Panc1 (cell line): Measurements from ENCODE around the gene NXPH2. TPM values are rescaled to one million over a fixed set of nuclear protein-coding genes. Genes with fewer than 3 reads are reported as not detected.

ENCODE experiments used
- ATAC-seq: fragments of 200-7000 bp; cut with Tn5 transposase; 2 replicates; pipeline ENCODE4 v1.9.1; 2020; ENCODE audit warnings: mild to moderate bottlenecking, moderate library complexity
- BruUV-seq: library from RNA; stranded (reverse); fragments of 400-500 nt; replicated peaks from 2 replicates; lab custom pipeline; 2021; lab: Mats Ljungman, UMichigan
- CTCF ChIA-PET: fragments of 300-600 bp; sonication (Branson Sonifier 250); formaldehyde crosslinking; loops from one replicate; lab custom pipeline; 2022; ENCODE audit warnings: antibody characterized with exemption; lab: Charles Lee
- POLR2A ChIA-PET: fragments of 300-600 bp; sonication (Branson Sonifier 250); formaldehyde crosslinking; loops from one replicate; lab custom pipeline; 2022; ENCODE audit warnings: antibody characterized with exemption; lab: Charles Lee
- DNase-seq: peaks from one replicate; pipeline ENCODE4 v3.0.0-alpha.2; 2010; ENCODE audit warnings: low read depth, low spot score
- H3K27ac ChIP-seq: 2 replicates; pipeline ENCODE4 v1.5.1; 2011; ENCODE audit warnings: mild to moderate bottlenecking, low read length, inconsistent platforms
- H3K27me3 ChIP-seq: fragments of 200-500 bp; sonication (Bioruptor generic); 2 replicates; pipeline ENCODE4 v1.6.0; 2014; ENCODE audit warnings: low read length, inconsistent platforms; ENCODE audit not compliant: control insufficient read depth, insufficient read depth
- H3K36me3 ChIP-seq: fragments of 200-500 bp; sonication (Bioruptor generic); 2 replicates; pipeline ENCODE4 v1.5.1; 2014; ENCODE audit warnings: inconsistent platforms, mild to moderate bottlenecking, low read length, moderate library complexity; ENCODE audit not compliant: control insufficient read depth, insufficient read depth
- H3K4me1 ChIP-seq: 2 replicates; pipeline ENCODE4 v1.5.1; 2011; ENCODE audit warnings: inconsistent platforms, mild to moderate bottlenecking, low read length, moderate library complexity; ENCODE audit not compliant: control insufficient read depth, insufficient read depth
- H3K4me3 ChIP-seq, 2 experiments: 2 replicates each; pipeline ENCODE4 v1.5.1; 2011 to 2012; ENCODE audit warnings: low read depth in 2 of 2, low read length in 2 of 2, mild to moderate bottlenecking in 2 of 2, inconsistent platforms in 1 of 2, moderate library complexity in 1 of 2
- H3K9me3 ChIP-seq: fragments of 200-500 bp; sonication (Bioruptor generic); 2 replicates; pipeline ENCODE4 v1.5.1; 2014; ENCODE audit warnings: low read depth, mild to moderate bottlenecking, inconsistent platforms, low read length, moderate library complexity; ENCODE audit not compliant: control insufficient read depth, insufficient read depth
- CTCF ChIP-seq: fragments of 450-650 bp; IDR thresholded peaks from 2 replicates; pipeline ENCODE4 v1.5.1; 2017; ENCODE audit warnings: mild to moderate bottlenecking
- POLR2AphosphoS5 ChIP-seq: IDR thresholded peaks from 2 replicates; pipeline ENCODE4 v1.6.1; 2012; ENCODE audit warnings: mild to moderate bottlenecking, low read depth, low read length, moderate library complexity
- REST ChIP-seq, 2 experiments: IDR thresholded peaks; 2 replicates each; pipeline ENCODE4 v1.6.1; 2011 to 2012; ENCODE audit warnings: low read depth in 2 of 2, control low read depth in 1 of 2, low read length in 1 of 2, mild to moderate bottlenecking in 1 of 2, moderate library complexity in 1 of 2; ENCODE audit not compliant: insufficient read depth in 1 of 2
- SIN3A ChIP-seq: IDR thresholded peaks from 2 replicates; pipeline ENCODE4 v1.6.1; 2012; ENCODE audit warnings: low read depth, mild to moderate bottlenecking, low read length, moderate library complexity, borderline replicate concordance; ENCODE audit not compliant: insufficient read depth
- TCF7L2 ChIP-seq: IDR thresholded peaks from 2 replicates; pipeline ENCODE4 v1.6.1; 2011; ENCODE audit warnings: mild to moderate bottlenecking, low read depth, low read length, inconsistent platforms
- in situ Hi-C: cut with HindIII; loops from 2 replicates; pipeline ENCODE4 v1.10.0; 2016; ENCODE audit warnings: low sequenced_read_pairs, low pct_unique_long_range_greater_than_20kb
- intact Hi-C: fragments of 100-400 bp; cut with micrococcal nuclease; formaldehyde crosslinking; loops from one replicate; pipeline ENCODE4 v1.10.0; 2022; ENCODE audit not compliant: unreplicated experiment
- total RNA-seq: library from RNA; stranded (reverse); gene quantifications from one replicate; pipeline ENCODE4 v1.2.1, GENCODE V29; 2021; ENCODE audit not compliant: unreplicated experiment

NXPH2 gene
- total RNA-seq, 1 experiment from 2014 or later: 5.4 TPM

GRCh38 chr2:138727956-138728355, 52.2 kb downstream of the NXPH2 start:
- intact Hi-C loops (no loop called here), in situ Hi-C loops (no loop called here)
- no peak for ATAC-seq

GRCh38 chr2:138726681-138727080, 53.5 kb downstream of the NXPH2 start:
- H3K4me1 ChIP-seq: no peaks in the 10 kb centered on the region; the same call in 1 of the 2 replicates
- ChIA-PET POLR2A (no interaction called here), CTCF (no interaction called here)
- H3K36me3 ChIP-seq: no peaks in the 10 kb centered on the region
- BruUV-seq: no TSS peak
- ATAC-seq: no peak
- intact Hi-C loops: no loop called here
- in situ Hi-C loops: no loop called here
- no peak for DNase-seq
- no peaks in the 10 kb centered on the region for H3K9me3 ChIP-seq
- no peak overlapping the region for H3K4me3 ChIP-seq
- H3K27me3 ChIP-seq: no peaks in the 10 kb centered on the region
- TF ChIP-seq TCF7L2: no peak
- TF ChIP-seq REST (IDR thresholded peaks at IDR 0.05; ENCODE audit: insufficient read depth in 1 of 2, low read depth in 2 of 2, low read length in 1 of 2): no peak
- TF ChIP-seq SIN3A: no peak
- no peak for TF ChIP-seq POLR2AphosphoS5
- TF ChIP-seq CTCF: no peak
- H3K27ac ChIP-seq: no peak overlapping the region

More at GRCh38 chr2:138727956-138728355, 52.2 kb downstream of the NXPH2 start:
- H3K9me3 ChIP-seq: no peaks in the 10 kb centered on the region
- no peaks in the 10 kb centered on the region for H3K27me3 ChIP-seq
- no peaks in the 10 kb centered on the region; the same call in 1 of the 2 replicates for H3K4me1 ChIP-seq
- TF ChIP-seq SIN3A (no peak), TCF7L2 (no peak), CTCF (no peak), POLR2AphosphoS5 (no peak), REST (IDR thresholded peaks at IDR 0.05; ENCODE audit: insufficient read depth in 1 of 2, low read depth in 2 of 2, low read length in 1 of 2) (no peak)
- no peak for DNase-seq
- POLR2A ChIA-PET: no interaction called here
- no TSS peak for BruUV-seq
- H3K4me3 ChIP-seq: no peak overlapping the region
- no peak overlapping the region for H3K27ac ChIP-seq
- CTCF ChIA-PET: no interaction called here
- no peaks in the 10 kb centered on the region for H3K36me3 ChIP-seq
